MM.1S (cell line): ENCODE measurements around the gene GPN3.

Source experiments
- DNase-seq: peaks from one replicate; pipeline ENCODE4 v3.0.0-alpha.2; 2015
- H2AFZ ChIP-seq: fragments of 300-600 bp; sonication (generic); 2 replicates; pipeline ENCODE4 v1.6.0; 2016; ENCODE audit warnings: antibody characterized with exemption, low read length
- H3F3A ChIP-seq: fragments of 300-600 bp; sonication (generic); 2 replicates; pipeline ENCODE4 v1.6.1; 2016; ENCODE audit warnings: mild to moderate bottlenecking, antibody characterized with exemption, low read length, moderate library complexity, mixed read lengths; ENCODE audit not compliant: insufficient read depth
- H3K27ac ChIP-seq: fragments of 300-600 bp; sonication (generic); 2 replicates; pipeline ENCODE4 v1.5.1; 2016; ENCODE audit warnings: mild to moderate bottlenecking, low read length
- H3K27me3 ChIP-seq: fragments of 300-600 bp; sonication (generic); replicated peaks from 2 replicates; pipeline ENCODE4 v1.6.0; 2016; ENCODE audit warnings: low read length; ENCODE audit not compliant: insufficient read depth
- H3K36me3 ChIP-seq: fragments of 300-600 bp; sonication (generic); replicated peaks from 2 replicates; pipeline ENCODE4 v1.6.1; 2016; ENCODE audit warnings: mild to moderate bottlenecking, low read length, mixed read lengths; ENCODE audit not compliant: insufficient read depth
- H3K4me1 ChIP-seq: fragments of 300-600 bp; sonication (generic); 2 replicates; pipeline ENCODE4 v1.6.1; 2016; ENCODE audit warnings: low read length, mixed read lengths
- H3K4me2 ChIP-seq: fragments of 300-600 bp; sonication (generic); 2 replicates; pipeline ENCODE4 v1.6.0; 2016; ENCODE audit warnings: low read depth, low read length
- H3K4me3 ChIP-seq: fragments of 300-600 bp; sonication (generic); 2 replicates; pipeline ENCODE4 v1.5.1; 2016; ENCODE audit warnings: low read length, mixed read lengths
- H3K79me2 ChIP-seq: fragments of 300-600 bp; sonication (generic); 2 replicates; pipeline ENCODE4 v1.6.1; 2016; ENCODE audit warnings: mixed run types, low read length, mixed read lengths
- H3K9ac ChIP-seq: fragments of 300-600 bp; sonication (generic); 2 replicates; pipeline ENCODE4 v1.6.1; 2016; ENCODE audit warnings: low read length, mixed read lengths
- H3K9me2 ChIP-seq: fragments of 300-600 bp; sonication (generic); replicated peaks from 2 replicates; pipeline ENCODE4 v1.6.1; 2016; ENCODE audit warnings: mild to moderate bottlenecking, low read length, mixed read lengths; ENCODE audit not compliant: insufficient read depth
- H3K9me3 ChIP-seq: fragments of 300-600 bp; sonication (generic); replicated peaks from 2 replicates; pipeline ENCODE4 v1.6.1; 2016; ENCODE audit warnings: mild to moderate bottlenecking, low read length, mixed read lengths; ENCODE audit not compliant: insufficient read depth
- H4K20me1 ChIP-seq: fragments of 300-600 bp; sonication (generic); 2 replicates; pipeline ENCODE4 v1.6.1; 2016; ENCODE audit warnings: mild to moderate bottlenecking, low read length, moderate library complexity, mixed read lengths; ENCODE audit not compliant: insufficient read depth
- CTCF ChIP-seq: fragments of 300-600 bp; sonication (generic); IDR thresholded peaks from 2 replicates; pipeline ENCODE4 v1.5.1; 2016; ENCODE audit warnings: antibody characterized with exemption, low read length, mixed read lengths
- EZH2 ChIP-seq: fragments of 300-600 bp; sonication (generic); optimal IDR thresholded peaks from 2 replicates; pipeline ENCODE3; 2017; ENCODE audit warnings: low read depth, mild to moderate bottlenecking, antibody characterized with exemption, low read length, mixed read lengths
- EZH2phosphoT487 ChIP-seq: fragments of 300-600 bp; sonication (generic); IDR thresholded peaks from 2 replicates; pipeline ENCODE4 v1.6.1; 2018; ENCODE audit warnings: antibody characterized with exemption, low read length

The GPN3 gene

GRCh38 chr12:110468214-110469048, at the start of gene GPN3, which contains the start of gene FAM216A:
Gene GPN3, minus strand, starts transcription at chr12:110468257. Its CDS starts 54 bp downstream, at chr12:110468203.
Gene FAM216A, plus strand, starts transcription at chr12:110468845. Its CDS starts 31 bp downstream, at chr12:110468876.
- H3K9me3 ChIP-seq: no peaks in the 10 kb centered on the region
- no peaks in the 10 kb centered on the region for H3K27me3 ChIP-seq
- H3K9ac ChIP-seq: peak within 1 kb of the TSS; percentile 95
- no peaks in the 10 kb centered on the region for H3K36me3 ChIP-seq
- peaks cover 3% of the 10 kb centered on the region; the same call in 1 of the 2 replicates for H3F3A ChIP-seq
- H3K4me3 ChIP-seq: peak within 1 kb of the TSS; percentile 69
- peak within 1 kb of the TSS; percentile 92 for H3K27ac ChIP-seq
- 0 out of 2 replicates have a peak, but pooled peaks cover 3% of the 10 kb centered on the region for H3K4me1 ChIP-seq
- peak within 1 kb of the TSS; percentile 77 for H2AFZ ChIP-seq
- no peaks in the 10 kb centered on the region for H3K9me2 ChIP-seq
- DNase-seq: peak; percentile 92
- peak within 1 kb of the TSS; percentile 70 for H3K4me2 ChIP-seq
- no peak for TF ChIP-seq EZH2phosphoT487
- TF ChIP-seq EZH2: no peak
- TF ChIP-seq CTCF: no peak
- peaks cover 18% of the 10 kb centered on the region for H3K79me2 ChIP-seq
- no peaks in the 10 kb centered on the region for H4K20me1 ChIP-seq

- Histone ChIP-seq H3F3A (no peaks in the 10 kb centered on the region), H4K20me1 (no peaks in the 10 kb centered on the region), H3K9me2 (no peaks in the 10 kb centered on the region), H3K27ac (no peak overlapping the region), H3K36me3 (no peaks in the 10 kb centered on the region), H3K9ac (no peak overlapping the region), H3K4me2 (no peak overlapping the region), H3K9me3 (no peaks in the 10 kb centered on the region), H3K4me1 (no peaks in the 10 kb centered on the region), H3K27me3 (no peaks in the 10 kb centered on the region), H3K79me2 (no peaks in the 10 kb centered on the region), H3K4me3 (no peak overlapping the region), H2AFZ (no peak overlapping the region)
- no peak for TF ChIP-seq EZH2
- no peak for TF ChIP-seq EZH2phosphoT487
- TF ChIP-seq CTCF: no peak
- no peak for DNase-seq
These were observed 48.9 kb upstream of the GPN3 start for GRCh38 chr12:110516995-110517394.

- no peak overlapping the region for H2AFZ ChIP-seq
- H3K4me2 ChIP-seq: no peak overlapping the region
- no peaks in the 10 kb centered on the region for H3K4me1 ChIP-seq
- H3K36me3 ChIP-seq: no peaks in the 10 kb centered on the region
- no peaks in the 10 kb centered on the region for H3K9me2 ChIP-seq
- H3K27me3 ChIP-seq: no peaks in the 10 kb centered on the region
- no peaks in the 10 kb centered on the region for H4K20me1 ChIP-seq
- no peaks in the 10 kb centered on the region for H3K9me3 ChIP-seq
- no peaks in the 10 kb centered on the region for H3F3A ChIP-seq
- no peak for DNase-seq
- H3K79me2 ChIP-seq: no peaks in the 10 kb centered on the region
- no peak overlapping the region for H3K4me3 ChIP-seq
- no peak overlapping the region for H3K9ac ChIP-seq
- no peak for TF ChIP-seq EZH2phosphoT487
- no peak for TF ChIP-seq EZH2
- TF ChIP-seq CTCF: no peak
- no peak overlapping the region for H3K27ac ChIP-seq
These were observed 46.3 kb upstream of the GPN3 start for GRCh38 chr12:110514363-110514762.
